Activated CD4-positive, alpha-beta T cell treated with anti-CD3 and anti-CD28 coated beads, Interleukin-2, amount 10 ng/mL, durations not matched to agents 24 days and 14 days (primary cell): ENCODE results near the gene NEDD4L. TPM values are rescaled to one million over a fixed set of nuclear protein-coding genes. Genes with fewer than 3 reads are reported as not detected.

Source experiments
- DNase-seq: peaks from one replicate; pipeline ENCODE4 v3.0.0; 2022
- H3K27ac Mint-ChIP-seq: one replicate; pipeline ENCODE4 v1.8.0; 2022; ENCODE audit warnings: mild to moderate bottlenecking, mixed read lengths
- H3K27me3 Mint-ChIP-seq: one replicate; pipeline ENCODE4 v1.8.0; 2022; ENCODE audit warnings: mixed read lengths
- H3K36me3 Mint-ChIP-seq: one replicate; pipeline ENCODE4 v1.8.0; 2022; ENCODE audit warnings: low read depth, mild to moderate bottlenecking, mixed read lengths
- H3K4me1 Mint-ChIP-seq: one replicate; pipeline ENCODE4 v1.8.0; 2021; ENCODE audit warnings: mixed read lengths
- H3K4me3 Mint-ChIP-seq: one replicate; pipeline ENCODE4 v1.8.0; 2022; ENCODE audit warnings: mild to moderate bottlenecking, moderate library complexity, mixed read lengths
- H3K9me3 Mint-ChIP-seq: one replicate; pipeline ENCODE4 v1.8.0; 2021; ENCODE audit warnings: mixed read lengths
- intact Hi-C: fragments of 100-400 bp; cut with micrococcal nuclease; formaldehyde crosslinking; loops from one replicate; pipeline ENCODE4 v1.15.1; 2023
- total RNA-seq: library from RNA; stranded (reverse); gene quantifications from 2 replicates; pipeline ENCODE4 v1.2.3, GENCODE V29; 2022

Gene NEDD4L
- total RNA-seq, 1 donor from 2014 or later: 4.2 TPM

DNA sequence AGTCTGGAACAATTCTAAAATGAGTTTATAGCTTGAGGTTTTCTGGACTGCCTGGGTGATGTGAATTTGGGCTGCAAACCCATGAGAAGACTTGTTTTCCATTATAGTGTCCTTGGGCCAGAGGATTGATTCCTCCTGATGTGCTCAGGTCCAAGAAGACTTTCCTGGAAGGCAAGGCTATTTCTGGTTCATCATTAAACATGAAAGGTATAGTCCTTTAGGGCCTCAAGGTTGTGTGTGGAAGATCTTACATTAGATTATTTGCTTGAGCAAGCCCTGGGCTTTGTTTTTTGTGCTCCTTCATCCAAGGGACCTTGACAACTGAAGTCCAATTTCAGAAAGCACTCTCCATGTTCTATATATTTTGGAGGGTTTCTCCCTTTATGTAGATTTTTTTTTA is 26.8 kb upstream of the NEDD4L start:
- no peak for DNase-seq
- Mint-ChIP-seq H3K4me1 (no peaks in the 10 kb centered on the region), H3K27ac (no peak overlapping the region), H3K27me3 (peaks cover 9% of the 10 kb centered on the region), H3K9me3 (no peaks in the 10 kb centered on the region), H3K4me3 (no peak overlapping the region), H3K36me3 (no peaks in the 10 kb centered on the region)
- intact Hi-C loops: no loop called here

DNA sequence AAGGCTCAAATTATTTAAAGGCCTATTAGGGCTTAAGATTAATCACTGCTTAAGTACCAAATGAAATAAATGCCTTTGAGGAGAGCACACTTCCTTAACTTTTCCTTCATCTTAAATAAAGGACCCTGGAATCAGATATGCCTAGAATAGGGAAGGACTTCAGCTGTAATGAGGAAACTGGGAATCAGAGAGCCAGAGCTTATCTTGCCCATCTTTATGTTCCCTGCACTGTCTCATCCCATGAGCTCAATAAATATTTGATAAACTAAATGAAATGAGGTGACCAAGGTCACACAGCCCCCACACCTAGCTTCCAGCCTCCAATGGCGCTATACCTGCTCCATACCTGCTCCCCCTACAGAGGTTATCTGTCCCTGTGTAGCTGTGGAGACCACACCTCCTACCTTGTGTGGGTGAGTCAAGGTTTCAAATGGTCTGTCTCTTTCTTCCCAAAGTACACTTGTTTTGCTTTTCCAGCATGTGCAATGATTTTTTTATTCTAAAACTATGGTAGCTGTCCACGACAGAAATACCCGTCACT is 23.4 kb upstream of the NEDD4L start:
- intact Hi-C loops: no loop called here
- Mint-ChIP-seq H3K4me1 (no peaks in the 10 kb centered on the region), H3K4me3 (no peak overlapping the region), H3K9me3 (no peaks in the 10 kb centered on the region), H3K27me3 (peaks cover 6% of the 10 kb centered on the region), H3K27ac (no peak overlapping the region), H3K36me3 (no peaks in the 10 kb centered on the region)
- DNase-seq: no peak

DNA sequence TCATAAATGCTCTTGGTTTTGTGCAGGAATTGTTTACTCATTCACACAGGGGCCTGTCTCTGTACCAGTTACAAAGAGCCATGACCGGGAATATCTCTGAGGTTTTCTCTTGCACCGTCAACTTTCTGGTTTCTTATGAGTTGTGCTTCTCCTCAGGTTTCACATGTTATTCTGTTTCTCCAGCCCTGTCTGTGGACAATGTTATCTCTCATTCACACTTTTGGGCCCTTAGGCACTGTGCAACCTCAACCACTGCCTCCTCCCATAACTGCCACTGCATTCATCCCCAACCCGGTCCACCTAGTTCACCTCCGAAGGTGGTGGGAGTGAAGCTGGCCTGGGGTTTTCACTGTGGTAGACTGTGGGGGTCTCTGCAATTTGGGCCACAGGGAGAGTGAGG is 22.5 kb upstream of the NEDD4L start:
- H3K4me3 Mint-ChIP-seq: no peak overlapping the region
- no peak for DNase-seq
- H3K27me3 Mint-ChIP-seq: peaks cover 3% of the 10 kb centered on the region
- intact Hi-C loops: no loop called here
- no peaks in the 10 kb centered on the region for H3K9me3 Mint-ChIP-seq
- no peak overlapping the region for H3K27ac Mint-ChIP-seq
- no peaks in the 10 kb centered on the region for H3K36me3 Mint-ChIP-seq
- no peaks in the 10 kb centered on the region for H3K4me1 Mint-ChIP-seq

DNA sequence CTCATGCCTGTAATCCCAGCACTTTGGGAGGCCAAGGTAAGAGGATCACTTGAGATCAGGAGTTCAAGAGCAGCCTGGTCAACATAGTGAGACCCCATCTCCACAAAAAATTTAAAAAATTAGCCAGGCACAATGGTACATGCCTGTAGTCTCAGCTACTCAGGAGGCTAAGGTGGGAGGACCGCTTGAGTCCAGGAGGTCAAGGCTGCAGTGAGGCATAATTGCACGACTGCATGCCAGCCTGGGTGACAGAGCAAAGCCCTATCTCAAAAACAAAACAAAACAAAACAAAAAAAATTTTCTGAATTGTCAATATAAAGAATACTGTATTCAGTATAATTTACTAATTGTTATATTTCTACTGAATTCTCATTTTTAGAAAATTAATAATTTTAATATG is 20.9 kb upstream of the NEDD4L start:
- no peak overlapping the region for H3K4me3 Mint-ChIP-seq
- no peaks in the 10 kb centered on the region for H3K4me1 Mint-ChIP-seq
- intact Hi-C loops: no loop called here
- H3K27ac Mint-ChIP-seq: no peak overlapping the region
- H3K27me3 Mint-ChIP-seq: no peaks in the 10 kb centered on the region
- H3K36me3 Mint-ChIP-seq: no peaks in the 10 kb centered on the region
- no peak for DNase-seq
- H3K9me3 Mint-ChIP-seq: no peaks in the 10 kb centered on the region

DNA sequence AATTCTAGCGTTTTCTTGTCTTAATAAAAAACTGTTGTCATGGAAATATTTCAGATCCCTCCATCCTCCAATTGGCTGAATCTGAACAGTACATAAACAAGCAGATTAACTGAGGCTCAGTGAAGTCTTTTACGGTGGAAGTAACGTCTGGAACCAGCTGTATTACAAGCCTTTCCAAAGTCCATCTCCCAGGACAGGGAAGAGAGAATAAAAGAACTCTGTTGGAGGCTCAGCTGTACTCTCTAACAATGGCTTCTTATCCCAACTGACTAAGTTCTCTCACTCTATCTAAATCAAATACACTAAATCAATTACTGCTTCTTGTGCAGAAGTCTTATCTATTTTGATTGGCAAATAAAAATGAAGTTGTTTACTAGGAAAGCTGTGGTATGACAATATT is 19.9 kb upstream of the NEDD4L start:
- no peak for DNase-seq
- Mint-ChIP-seq H3K4me1 (no peaks in the 10 kb centered on the region), H3K36me3 (no peaks in the 10 kb centered on the region), H3K27ac (no peak overlapping the region), H3K4me3 (no peak overlapping the region), H3K9me3 (no peaks in the 10 kb centered on the region), H3K27me3 (no peaks in the 10 kb centered on the region)
- intact Hi-C loops: no loop called here

DNA sequence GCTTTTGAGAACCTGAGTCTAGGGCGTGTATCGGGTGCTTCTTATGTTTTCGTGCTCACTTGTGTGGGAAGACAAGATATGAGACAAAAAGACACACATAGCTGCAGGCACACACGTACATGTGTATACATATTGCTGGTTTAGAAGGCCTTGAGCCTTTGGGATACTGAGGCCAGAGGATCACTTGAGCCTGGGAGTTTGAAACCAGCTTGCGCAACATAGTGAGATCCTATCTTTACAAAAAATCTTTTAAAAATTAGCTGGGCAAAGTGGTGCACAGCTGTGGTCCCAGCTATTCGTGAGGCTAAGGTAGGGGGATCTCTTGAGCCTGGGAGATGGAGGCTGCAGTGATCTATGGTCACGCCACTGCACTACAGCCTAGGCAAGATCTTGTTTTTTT is 18.8 kb upstream of the NEDD4L start:
- Mint-ChIP-seq H3K4me3 (no peak overlapping the region), H3K27me3 (no peaks in the 10 kb centered on the region), H3K27ac (no peak overlapping the region), H3K36me3 (no peaks in the 10 kb centered on the region), H3K9me3 (no peaks in the 10 kb centered on the region), H3K4me1 (no peaks in the 10 kb centered on the region)
- intact Hi-C loops: no loop called here
- DNase-seq: no peak

DNA sequence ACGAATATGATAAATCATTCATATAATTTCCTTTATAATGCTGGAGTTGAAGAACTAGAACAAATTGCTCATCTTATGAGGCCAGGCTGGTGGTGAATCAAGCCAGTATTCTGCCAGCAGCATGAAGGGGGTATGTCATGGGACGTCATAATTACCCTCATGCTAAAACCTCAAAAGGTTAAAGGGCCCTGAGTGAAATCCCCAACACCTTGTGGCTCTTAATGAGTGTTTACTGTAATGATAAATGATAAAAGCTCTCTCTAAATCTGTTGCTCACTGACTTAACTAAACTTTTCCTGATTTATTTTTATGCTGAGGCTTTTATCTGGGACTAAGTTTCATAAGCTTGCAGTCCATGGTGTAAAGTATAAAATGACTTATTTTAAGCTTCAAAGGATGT is 18.3 kb upstream of the NEDD4L start:
- H3K9me3 Mint-ChIP-seq: no peaks in the 10 kb centered on the region
- no peak overlapping the region for H3K27ac Mint-ChIP-seq
- H3K36me3 Mint-ChIP-seq: no peaks in the 10 kb centered on the region
- intact Hi-C loops: no loop called here
- H3K4me1 Mint-ChIP-seq: no peaks in the 10 kb centered on the region
- no peaks in the 10 kb centered on the region for H3K27me3 Mint-ChIP-seq
- no peak for DNase-seq
- no peak overlapping the region for H3K4me3 Mint-ChIP-seq

DNA sequence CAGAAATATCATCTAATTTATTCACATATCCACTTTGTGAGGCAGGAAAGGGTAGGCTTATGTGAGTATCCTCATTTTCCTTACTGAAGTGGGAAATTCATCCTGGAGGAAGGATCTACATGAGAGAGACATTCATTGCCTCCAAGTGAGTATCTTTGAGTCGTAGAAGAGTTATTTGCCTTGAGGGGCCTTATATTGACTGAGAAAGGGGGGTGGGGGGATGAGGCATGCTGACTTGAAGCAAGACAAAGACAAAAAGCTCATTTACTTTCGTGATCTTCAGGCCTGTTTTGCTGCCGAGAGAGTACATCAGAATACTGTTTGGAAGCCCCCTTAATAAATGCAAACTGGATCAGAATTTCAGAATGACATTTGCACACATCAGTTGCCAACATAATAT is 17.6 kb upstream of the NEDD4L start:
- Mint-ChIP-seq H3K27me3 (no peaks in the 10 kb centered on the region), H3K4me3 (no peak overlapping the region), H3K4me1 (no peaks in the 10 kb centered on the region), H3K9me3 (no peaks in the 10 kb centered on the region), H3K27ac (no peak overlapping the region), H3K36me3 (no peaks in the 10 kb centered on the region)
- DNase-seq: no peak
- intact Hi-C loops: no loop called here

DNA sequence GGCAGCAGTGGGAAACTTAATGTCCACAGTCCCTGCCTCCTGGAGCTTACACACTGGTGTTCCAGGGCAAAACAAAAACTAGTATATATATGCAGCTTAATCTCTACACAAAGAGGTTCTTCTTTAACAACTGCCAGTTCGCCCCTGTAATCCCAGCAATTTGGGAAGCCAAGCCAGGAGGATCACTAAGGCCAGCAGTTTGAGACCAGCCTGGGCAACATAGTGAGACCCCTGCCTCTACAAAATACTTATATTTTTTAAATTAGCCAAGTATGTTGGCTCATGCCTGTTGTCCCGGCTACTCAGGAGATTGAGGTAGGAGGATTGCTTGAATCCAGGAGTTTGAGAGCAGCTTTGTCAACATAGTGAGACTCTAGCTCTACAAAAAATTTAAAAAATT is 17.2 kb upstream of the NEDD4L start:
- intact Hi-C loops: no loop called here
- Mint-ChIP-seq H3K36me3 (no peaks in the 10 kb centered on the region), H3K9me3 (no peaks in the 10 kb centered on the region)

DNA sequence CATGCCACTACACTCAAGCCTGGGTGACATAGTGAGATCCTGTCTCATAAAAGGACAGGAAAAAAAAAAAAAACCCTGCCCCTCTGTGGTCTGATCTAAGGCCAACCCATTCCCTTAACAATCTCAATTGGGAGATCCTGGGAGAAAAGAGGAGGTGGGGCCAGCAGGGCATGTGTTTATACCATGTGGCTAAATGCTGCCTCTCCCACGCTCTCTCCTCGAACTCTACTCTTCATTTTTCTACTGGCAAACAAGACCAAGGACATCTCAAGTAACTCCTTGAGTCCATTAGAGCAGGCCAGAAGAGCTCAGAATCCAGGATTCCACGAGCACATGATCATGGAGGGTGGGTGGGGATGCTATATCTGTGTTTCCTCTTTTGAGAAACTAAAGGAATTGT is 16.7 kb upstream of the NEDD4L start:
- H3K27me3 Mint-ChIP-seq: no peaks in the 10 kb centered on the region
- intact Hi-C loops: no loop called here
- H3K27ac Mint-ChIP-seq: no peak overlapping the region
- no peaks in the 10 kb centered on the region for H3K36me3 Mint-ChIP-seq
- H3K9me3 Mint-ChIP-seq: no peaks in the 10 kb centered on the region
- no peak for DNase-seq
- H3K4me3 Mint-ChIP-seq: no peak overlapping the region
- H3K4me1 Mint-ChIP-seq: no peaks in the 10 kb centered on the region

More for the DNA sequence above, 17.2 kb upstream of the NEDD4L start:
- no peaks in the 10 kb centered on the region for H3K27me3 Mint-ChIP-seq
- H3K27ac Mint-ChIP-seq: no peak overlapping the region
- H3K4me3 Mint-ChIP-seq: no peak overlapping the region
- DNase-seq: no peak
- H3K4me1 Mint-ChIP-seq: no peaks in the 10 kb centered on the region

DNA sequence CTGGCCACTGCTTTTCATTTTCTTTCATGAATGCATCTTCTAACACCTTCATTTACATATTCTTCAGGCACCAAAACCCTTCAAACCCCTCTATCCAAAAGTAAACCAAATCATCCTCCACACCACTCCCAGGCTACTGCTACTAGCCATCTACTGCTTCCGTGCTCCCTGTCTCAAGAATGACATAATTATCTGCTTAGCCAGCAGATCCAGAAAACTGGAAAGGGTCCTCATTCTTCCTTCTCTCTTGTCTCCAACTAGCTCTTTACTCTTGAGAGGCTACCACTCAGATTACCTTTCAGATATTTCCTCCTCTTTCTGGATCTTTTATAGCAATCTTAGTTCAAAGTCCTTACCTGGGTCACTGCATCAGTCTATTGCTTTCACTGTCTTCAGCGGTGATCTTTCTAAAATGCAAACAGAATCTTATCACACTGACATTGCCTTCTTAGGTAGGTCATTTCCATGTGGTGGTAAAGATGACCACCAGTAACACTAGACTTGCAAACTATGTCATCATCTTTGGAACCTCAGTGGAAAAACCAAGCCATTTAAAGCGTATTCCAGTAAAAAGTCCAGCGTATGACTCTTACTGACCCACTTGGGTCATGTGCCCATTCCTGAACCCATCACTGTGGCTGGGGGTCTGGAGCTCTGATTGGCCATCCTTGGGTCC is 15.8 kb upstream of the NEDD4L start:
- Mint-ChIP-seq H3K27ac (no peak overlapping the region), H3K27me3 (peaks cover 3% of the 10 kb centered on the region), H3K4me1 (no peaks in the 10 kb centered on the region), H3K4me3 (no peak overlapping the region), H3K9me3 (no peaks in the 10 kb centered on the region), H3K36me3 (no peaks in the 10 kb centered on the region)
- intact Hi-C loops: no loop called here
- no peak for DNase-seq

DNA sequence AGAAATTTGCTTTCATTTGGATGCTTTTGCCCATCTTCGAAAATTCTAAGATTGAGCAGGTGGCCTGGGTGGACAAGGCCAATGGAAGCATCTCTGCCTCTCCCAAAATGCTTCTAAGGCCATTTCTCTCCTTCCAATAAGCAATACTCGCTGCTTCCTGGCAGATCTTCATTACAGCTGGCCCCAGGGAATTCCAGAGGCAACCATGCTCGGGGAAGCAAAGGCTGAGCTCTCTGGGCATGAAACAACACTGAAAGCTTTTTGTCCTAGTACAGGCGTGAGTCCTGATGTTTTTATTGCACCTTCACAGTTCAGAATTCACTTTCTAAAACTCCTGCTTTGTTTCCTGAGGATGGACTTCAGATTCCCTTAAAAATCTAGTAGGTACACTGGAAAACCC is 11.8 kb upstream of the NEDD4L start:
- H3K27ac Mint-ChIP-seq: no peak overlapping the region
- H3K9me3 Mint-ChIP-seq: no peaks in the 10 kb centered on the region
- peaks cover 21% of the 10 kb centered on the region for H3K27me3 Mint-ChIP-seq
- intact Hi-C loops: no loop called here
- no peak for DNase-seq
- H3K4me3 Mint-ChIP-seq: no peak overlapping the region
- no peaks in the 10 kb centered on the region for H3K36me3 Mint-ChIP-seq
- H3K4me1 Mint-ChIP-seq: no peaks in the 10 kb centered on the region

DNA sequence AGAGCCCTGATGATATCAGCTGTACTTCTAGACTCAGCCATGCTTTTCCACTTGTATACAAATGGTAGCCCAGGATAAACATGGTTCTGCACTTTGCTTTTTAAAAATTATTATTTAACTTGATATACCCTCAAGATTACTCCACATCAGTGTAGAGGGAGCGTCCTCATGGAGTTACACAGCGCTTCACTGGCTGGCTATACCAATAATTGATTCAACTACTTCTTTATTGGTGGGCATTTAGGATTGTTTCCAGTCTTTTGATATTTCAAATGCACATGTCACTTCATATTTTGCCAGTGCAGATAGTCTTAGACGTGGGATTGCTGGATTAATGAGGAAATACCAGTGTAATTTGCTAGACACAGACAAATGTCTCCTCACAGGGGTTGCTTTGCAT is 10.8 kb upstream of the NEDD4L start:
- intact Hi-C loops: no loop called here
- DNase-seq: no peak
- Mint-ChIP-seq H3K27ac (no peak overlapping the region), H3K9me3 (no peaks in the 10 kb centered on the region), H3K4me1 (no peaks in the 10 kb centered on the region), H3K36me3 (no peaks in the 10 kb centered on the region), H3K4me3 (no peak overlapping the region), H3K27me3 (peaks cover 23% of the 10 kb centered on the region)

DNA sequence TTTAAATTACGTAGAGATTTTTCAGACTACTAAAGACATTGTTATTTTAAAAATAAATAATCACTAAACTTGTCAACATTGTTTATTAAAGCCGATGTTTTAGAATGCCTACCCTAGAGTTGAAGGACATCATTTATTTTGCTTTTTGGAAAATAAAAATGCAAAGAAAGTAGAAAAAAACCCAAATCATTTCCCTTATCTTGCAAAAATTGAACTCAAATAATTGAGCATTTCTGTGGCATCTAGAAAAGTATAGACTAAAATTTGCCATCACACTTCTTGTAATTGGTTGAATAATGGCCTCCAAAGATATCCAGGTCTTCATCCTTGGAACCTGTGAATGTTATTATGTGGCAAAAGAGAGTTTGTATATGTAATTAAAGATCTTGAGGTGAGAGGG is 9.7 kb upstream of the NEDD4L start:
- no peak overlapping the region for H3K27ac Mint-ChIP-seq
- H3K4me3 Mint-ChIP-seq: no peak overlapping the region
- H3K4me1 Mint-ChIP-seq: no peaks in the 10 kb centered on the region
- peaks cover 31% of the 10 kb centered on the region for H3K27me3 Mint-ChIP-seq
- no peaks in the 10 kb centered on the region for H3K36me3 Mint-ChIP-seq
- DNase-seq: no peak
- H3K9me3 Mint-ChIP-seq: no peaks in the 10 kb centered on the region
- intact Hi-C loops: no loop called here

DNA sequence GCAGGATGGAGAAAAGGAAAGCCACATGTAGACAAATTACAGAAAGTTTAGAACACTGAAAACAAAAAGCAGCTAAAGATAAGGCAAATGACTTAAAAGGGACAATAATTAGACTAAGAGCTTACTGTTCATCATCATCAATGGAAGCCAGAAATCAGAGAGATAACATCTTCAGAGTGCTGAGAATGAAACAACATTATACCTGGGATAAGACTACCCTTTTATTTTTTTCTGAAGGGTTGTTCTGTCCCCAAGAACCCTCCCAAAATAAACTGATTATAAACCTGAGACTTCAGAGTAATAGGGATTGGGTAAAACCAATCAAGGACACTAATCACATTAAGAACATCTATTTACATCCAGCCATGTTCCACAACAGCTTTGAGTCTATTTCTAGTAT is 6.9 kb upstream of the NEDD4L start:
- H3K9me3 Mint-ChIP-seq: no peaks in the 10 kb centered on the region

More for the DNA sequence above, 6.9 kb upstream of the NEDD4L start:
- H3K4me1 Mint-ChIP-seq: peaks cover 2% of the 10 kb centered on the region
- intact Hi-C loops: no loop called here
- no peak for DNase-seq
- no peak overlapping the region for H3K4me3 Mint-ChIP-seq
- H3K27ac Mint-ChIP-seq: no peak overlapping the region
- H3K36me3 Mint-ChIP-seq: no peaks in the 10 kb centered on the region
- H3K27me3 Mint-ChIP-seq: peaks cover 44% of the 10 kb centered on the region
